HG03439 (cell line): Measurements from ENCODE around the gene WDR1.
A peak's percentile ranks its signal among the peaks of the same experiment; 100 is the strongest.

Experiments
- ATAC-seq: cut with Tn5 transposase; IDR thresholded peaks from one replicate; pipeline ENCODE4 v1.9.1; 2021; ENCODE audit warnings: mild to moderate bottlenecking, moderate library complexity; ENCODE audit not compliant: unreplicated experiment

Gene WDR1

DNA sequence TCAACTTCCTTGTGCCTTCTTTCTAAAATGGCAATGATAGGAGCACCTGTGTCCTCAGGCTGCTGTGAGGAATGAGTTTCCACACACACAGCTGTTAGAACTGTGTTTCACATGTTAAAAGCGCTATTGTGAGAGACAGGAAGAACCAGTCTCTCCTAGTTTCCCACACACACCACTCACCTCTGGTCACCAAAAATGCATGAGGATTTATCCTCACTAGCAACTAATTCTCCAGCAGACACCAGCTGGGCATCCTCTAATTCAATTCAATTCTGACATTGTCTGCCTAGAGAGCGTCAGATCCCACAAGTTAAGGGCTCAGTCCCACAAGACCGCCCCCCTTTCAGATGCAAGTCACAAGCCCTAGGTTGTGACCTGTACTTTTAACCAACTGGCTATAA lies 66.3 kb downstream of the WDR1 start:
- no peak for ATAC-seq

DNA sequence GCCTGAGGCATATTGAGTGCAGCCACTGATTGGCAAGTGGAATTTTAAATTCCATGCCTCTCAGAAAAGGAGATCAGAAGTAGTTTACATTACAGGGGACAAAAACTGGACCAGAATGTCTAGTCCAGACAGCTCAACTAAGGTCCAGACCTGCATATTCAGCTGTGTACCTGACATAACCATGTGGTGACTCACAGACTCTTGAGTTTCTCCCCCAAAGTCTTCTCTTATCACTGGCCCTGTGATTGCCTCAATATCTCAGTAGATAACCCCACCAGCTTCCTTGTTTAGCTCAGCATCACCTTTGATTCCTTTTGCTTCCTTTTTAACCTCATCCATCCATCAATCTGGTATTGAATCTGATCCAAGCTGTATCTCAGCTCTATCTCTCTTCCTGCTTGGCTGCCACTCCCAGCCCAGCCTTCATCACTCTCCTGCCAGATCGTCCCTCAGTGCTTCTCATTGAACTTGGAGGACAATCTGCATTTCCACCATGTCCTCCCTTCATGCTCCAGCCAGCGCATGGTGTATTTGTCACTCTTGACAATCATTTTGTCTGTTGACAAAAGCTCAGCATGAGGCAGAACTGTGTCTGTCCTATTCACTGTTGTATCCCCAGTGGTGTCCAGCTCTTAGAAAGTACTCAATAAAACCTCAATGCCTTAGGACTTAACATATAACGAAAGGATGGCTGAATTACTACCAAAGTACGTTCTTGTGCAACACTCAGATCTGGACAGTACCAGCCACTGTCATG lies 67.5 kb downstream of the WDR1 start:
- ATAC-seq, result no peak

DNA sequence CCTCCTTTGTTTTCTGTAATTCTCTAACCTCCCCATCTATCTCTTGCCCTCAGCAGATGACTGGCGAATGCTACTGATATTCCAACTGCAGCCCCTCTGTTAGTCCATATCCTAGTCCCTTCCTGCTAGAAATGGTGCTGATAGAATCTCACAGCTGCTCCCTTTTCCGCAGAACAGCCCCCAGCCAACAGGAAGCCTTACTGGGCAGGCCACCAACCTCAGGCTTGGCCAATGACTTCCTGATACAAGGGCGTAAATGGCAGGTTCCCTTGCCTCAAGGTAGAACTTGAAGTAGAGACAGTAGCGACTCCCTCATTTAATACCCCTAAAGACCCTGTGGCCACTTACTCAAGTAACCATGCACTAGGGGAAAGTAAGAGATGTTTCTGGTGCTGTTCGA lies 68.6 kb downstream of the WDR1 start:
- no peak for ATAC-seq

DNA sequence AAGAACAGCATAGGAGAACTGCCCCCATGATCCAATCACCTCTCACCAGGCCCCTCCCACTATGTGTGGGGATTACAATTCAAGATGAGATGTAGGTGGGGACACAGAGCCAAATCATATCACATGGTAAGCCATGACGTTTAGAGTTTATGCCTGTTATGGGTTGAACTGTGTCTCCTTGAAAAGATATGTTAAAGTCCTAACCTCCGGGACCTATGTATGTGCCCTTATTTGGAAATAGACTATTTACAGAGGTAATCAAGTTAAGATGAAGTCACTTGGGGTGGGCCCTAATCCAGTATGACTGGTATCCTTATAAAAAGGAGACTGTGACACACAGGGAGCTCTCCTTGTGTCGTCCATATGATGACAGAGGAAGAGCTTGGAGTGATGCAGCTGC lies 70.1 kb downstream of the WDR1 start:
- ATAC-seq, result no peak

DNA sequence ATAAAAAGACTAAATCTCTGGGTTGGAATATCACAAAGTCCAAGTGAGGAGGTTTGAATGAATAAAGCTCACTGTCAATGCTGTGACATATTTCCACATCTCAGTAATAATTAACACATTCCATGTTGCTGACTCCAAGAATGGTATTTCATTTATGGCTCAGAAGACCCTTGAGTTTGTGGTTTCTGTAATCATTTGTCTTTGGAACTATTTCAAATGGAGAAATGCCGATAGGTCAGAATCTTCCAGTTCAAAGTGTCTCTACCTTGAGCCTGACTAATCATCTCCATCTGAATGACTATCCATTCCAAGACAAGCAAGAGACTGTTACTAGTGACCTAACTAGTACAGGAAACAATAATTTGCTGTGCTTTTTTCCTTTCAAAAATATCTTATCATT lies 71.1 kb downstream of the WDR1 start:
- no peak for ATAC-seq

DNA sequence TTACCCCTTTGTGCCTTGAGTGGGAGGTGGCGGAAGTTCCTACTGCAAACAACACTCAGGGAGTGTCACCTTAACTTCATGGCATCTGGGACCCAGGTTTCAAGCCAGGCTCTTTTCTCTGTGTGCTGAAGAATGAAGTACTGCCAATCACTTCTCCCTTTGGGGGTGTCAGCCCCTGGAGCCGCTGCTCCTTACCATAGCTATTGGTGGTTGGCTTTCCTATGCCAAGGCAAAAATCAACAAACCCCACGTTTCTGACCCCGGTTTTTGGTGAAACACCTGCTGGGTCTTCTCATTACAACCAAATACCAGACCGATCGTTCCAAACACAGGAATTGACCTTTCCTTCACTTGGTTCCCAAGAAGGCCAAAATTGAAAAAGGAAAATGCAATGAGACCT lies 75.6 kb downstream of the WDR1 start:
- no peak for ATAC-seq

DNA sequence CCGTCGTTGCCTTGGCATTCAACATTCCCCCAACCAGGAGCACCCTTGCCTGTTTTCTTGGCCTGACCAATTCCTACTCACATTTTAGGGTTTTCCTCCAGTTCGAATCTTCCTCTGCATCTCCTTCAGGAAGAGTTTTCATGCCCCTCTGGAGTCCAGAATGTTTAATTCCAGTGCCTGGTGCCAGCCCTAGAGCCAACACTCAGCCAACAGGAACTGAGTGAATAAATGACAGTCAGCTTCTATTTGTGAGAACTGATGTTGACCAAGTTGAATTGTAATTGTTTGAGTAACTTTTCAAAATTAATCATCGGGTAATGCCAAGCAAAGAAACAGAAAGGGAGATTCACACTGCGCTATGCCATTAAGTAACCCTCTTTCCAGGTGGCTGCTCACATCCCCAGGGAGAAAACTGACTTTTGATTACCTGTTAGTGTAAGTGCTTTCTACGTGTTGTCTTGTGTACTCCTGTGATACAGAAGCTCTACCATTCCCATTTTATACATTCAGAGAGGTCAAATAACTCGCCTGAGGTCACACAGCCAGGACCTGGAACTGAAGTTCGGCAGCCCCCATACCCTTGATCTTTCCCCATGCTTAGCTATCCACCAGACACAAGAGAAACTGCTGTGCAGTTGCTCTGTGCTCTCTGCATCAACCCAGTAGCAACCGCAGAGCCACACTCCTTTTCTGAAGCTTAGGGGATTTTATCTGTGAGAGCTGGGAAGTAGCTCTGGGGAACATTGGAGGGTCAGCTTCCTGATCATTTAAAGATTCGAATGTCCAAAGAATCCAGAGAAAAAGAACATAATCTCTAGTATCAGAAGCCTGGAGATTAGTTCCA lies 76.3 kb downstream of the WDR1 start:
- ATAC-seq, result no peak

DNA sequence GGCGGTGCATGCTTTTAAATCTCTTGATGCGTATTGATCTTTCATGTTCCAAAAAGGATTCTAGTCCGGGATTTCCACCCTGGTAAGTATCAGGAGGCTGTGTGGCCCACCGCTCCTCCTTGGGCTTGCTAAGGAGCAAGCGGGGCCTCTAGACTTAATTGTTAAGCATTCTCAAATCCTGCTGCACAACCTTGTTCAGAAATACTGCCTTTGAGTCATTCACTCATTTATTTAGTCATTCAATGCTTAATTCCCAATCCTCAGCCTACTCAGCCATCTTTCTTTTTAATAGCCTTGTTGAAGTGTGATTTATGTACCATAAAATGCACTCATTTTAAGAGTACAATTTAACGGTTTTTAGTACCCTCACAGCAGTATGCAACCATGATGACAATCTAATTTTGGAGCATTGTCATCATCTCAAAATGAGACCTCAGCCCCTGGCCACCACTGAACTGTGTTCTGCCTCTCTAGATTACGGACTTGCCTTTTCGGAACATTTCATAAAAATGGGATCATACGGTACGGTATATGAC lies 79.7 kb downstream of the WDR1 start:
- no peak for ATAC-seq

DNA sequence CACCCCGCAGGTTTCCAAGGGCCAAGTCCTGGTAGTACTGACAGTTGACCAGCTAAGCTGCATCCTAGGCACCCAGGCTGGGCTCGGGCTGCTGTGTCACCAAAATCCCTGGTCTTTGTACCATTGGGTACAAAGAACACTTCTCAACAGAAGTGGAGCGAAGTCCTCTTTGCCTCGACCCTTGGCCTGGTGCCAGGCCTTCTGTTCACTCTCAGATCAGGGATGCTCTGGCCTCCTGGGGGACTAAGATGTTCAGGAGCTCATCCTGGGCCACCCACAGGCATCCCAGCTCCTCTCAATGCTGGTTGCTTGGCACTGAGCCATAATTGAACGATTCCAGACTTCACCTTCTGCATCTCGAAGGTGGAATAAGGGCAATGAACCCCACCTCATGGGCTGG lies 81.5 kb downstream of the WDR1 start:
- ATAC-seq, result no peak

DNA sequence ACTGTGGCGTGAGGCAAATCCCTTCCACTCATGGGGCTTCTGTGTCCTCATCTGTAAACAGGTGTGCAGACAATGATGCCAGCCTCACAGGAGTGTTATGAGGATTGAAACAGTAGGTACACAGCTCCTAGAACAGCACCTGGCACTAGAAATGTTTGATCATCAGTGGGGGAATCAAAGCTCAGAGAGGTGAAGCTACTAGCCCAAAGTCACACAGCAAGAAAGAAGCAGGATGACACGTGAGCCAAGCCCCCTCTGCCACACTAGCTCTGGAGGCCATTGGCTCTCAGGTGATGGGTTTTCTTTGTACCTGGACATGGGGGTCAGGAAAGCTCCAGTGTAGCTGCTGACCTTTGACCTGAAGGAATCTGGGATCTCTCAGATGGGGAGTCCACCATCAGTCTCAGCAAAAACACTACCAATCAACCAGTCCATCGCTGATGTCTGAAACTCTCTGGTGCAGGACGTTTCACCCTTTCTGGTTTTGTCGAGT lies 81.9 kb downstream of the WDR1 start:
- no peak for ATAC-seq

DNA sequence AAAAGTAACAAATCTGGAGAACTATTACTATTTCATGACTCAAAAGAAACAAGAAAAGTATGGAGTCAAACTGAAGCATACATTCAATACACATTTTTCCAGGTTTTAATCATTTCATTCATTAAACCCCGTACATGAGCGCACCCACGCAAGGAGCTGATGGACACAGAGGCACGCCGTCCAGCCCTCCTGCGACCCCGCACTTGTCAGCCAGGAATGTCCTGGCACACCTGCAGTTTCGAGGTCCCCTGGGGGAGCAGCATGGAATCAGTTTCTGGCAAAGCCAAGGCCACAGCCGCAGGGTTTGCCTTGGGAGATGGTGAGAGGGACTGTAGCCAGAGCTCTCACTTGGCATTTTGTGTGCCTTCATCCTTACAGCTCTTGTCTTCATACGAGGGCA lies 82.5 kb downstream of the WDR1 start:
- ATAC-seq, result no peak

DNA sequence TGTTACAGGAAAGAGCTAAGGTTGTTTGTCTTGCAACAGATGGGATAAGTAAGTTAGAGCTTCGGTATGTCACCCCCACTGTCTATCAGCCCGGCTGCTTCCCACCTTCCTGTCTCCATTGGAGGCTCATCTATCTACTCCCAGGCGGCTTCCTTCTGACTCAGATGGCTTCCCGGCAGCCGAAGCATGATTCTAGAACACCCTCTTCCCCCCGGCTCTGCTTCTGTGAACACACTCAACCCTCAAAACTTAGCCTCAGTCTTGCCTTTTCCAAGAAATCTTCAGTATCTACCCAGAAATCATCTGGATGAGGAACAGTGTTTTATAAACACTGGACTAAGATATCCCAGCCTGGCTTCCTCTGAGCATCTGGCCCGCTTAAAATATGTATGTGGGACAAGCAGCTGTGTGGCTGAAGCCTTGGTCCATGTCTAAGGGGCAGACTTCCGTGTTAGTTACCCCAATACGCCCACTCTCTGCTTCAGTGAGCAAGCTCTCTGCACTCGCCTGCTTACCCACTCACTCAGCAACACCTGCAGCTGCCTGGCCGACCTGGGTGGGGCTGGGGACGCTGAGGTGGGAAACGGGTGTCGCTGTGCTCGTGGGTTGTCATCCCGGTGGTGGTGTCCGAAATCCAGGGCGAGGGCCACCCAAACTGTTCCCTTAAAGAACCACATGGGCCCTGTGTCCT lies 83.3 kb downstream of the WDR1 start:
- peak; percentile 57 for ATAC-seq

DNA sequence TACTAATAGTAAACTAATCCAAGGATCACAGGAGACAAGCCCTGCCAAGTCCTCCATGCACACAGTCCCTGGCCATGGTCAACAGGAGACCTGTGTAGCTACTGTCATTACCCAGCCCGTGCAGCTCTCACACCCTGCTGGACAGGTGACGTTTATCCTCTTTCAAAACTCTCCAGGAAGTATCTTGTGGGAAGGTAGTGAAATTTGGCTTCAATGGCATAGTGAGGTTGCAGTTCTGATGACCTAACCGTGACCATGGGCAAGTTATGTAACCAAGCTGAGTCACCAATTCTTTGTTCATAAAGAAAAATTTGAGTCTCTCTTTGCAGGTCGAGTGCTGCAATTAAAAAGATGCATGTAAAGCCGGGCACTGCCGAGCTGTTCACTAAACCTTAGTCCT lies 84.0 kb downstream of the WDR1 start:
- no peak for ATAC-seq

DNA sequence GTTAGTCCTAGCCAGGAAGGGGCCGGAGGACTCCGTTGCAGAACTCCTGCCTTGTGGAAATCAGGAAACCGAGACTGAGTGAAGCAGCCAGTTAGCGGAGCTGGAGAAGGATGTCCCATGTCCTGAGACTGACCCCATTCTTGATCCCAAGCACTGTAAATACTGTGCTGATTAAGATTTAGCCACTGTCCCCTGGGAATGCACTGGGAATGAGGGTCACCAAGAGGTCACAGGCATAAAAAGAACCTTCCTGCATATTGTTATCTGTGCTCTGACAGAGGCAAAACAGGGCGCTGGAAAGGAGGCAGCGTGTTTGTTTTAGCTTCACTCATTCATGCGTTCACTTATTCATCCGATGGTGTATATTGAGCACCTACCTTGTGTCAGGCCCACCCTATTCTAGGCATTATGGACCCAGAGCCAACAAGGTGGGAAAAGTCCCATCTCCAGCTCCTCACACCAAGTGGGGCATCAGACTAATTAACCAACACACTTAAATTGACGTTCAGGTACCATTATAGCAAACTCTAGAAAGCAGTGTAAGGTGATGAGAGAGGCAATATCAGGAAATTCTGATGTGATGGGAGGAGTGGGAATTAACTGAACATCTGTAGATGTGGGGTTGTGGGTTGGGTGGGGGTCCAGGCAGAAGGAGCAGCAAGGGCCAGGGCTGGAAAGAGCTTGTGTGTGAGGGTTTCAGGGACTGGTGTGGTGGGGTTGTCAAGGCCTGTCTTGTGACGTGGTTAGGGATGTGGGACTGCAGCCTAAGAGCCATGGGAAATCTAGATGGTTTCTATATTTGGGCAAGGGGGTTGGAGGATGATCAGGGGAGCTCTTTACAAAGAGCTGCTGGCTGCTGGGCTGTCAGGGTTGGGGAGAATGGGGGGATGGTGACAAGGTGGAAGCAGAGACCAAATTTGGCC lies 84.7 kb downstream of the WDR1 start:
- ATAC-seq, result no peak

DNA sequence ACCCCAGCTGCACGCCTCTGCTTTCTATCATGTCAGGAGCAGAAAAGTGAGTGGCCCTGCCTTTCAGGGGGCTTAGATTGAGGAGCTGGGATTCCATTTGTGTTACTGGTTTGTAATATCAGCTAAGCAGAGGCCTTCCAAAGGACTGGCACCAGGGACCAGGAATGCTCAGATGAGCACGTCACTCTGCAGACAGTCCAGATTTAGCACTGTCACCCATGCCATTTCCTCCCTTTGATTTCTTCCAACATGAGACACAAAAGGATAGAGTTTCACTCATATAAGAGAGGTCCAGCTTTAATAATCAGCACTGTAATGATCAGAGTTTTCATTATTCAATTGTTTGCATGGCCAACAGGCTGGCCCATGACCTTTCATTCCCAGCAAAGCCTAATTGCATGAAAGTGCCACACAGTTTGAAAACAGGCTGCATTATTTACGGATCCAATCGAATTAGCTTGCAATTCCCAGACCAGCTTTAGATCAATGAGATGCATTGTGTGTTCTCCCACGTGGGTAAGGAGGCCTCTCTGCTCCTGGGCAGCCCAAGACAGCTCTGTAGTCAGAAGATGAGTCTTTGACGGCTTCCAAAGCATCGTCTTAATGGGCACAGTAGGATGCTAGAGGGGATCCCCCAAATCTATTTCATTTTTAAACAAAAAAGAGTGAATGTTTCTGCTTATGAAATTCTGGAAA lies 85.5 kb downstream of the WDR1 start:
- no peak for ATAC-seq

DNA sequence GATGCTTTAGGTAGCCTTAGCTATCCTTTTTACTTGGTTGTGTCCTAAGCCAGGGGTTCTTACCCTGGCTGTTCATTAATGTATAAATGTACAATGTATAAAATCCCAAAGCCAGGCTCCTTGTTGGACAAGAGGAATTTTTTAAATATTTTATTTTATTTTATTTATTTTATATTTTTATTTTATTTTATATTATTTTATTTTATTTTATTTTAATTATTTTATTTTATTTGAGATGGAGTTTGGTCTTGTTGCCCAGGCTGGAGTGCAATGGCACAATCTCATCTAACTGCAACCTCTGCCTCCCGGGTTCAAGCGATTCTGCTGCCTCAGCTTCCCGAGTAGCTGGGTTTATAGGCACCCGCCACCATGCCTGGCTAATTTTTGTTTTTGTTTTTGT lies 87.2 kb downstream of the WDR1 start:
- no peak for ATAC-seq

DNA sequence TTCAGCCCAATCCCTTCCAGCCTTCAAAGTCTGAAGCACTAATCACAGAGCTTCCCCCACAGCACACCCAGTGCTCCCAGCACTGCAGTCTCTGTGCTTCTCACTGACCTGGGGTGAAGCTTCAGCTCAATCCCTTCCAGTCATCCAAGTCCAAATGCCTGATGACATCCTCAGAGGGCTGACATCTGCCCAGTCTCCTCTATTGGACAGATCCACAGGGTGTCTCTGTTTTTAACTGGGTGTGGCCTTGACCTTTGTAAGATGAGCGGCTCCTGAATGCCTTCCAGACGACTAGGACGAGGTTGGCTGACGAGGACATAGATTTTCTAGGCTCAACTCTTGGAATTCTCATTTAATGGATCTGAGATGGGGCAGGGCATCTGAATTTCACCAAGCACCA lies 87.7 kb downstream of the WDR1 start:
- no peak for ATAC-seq

DNA sequence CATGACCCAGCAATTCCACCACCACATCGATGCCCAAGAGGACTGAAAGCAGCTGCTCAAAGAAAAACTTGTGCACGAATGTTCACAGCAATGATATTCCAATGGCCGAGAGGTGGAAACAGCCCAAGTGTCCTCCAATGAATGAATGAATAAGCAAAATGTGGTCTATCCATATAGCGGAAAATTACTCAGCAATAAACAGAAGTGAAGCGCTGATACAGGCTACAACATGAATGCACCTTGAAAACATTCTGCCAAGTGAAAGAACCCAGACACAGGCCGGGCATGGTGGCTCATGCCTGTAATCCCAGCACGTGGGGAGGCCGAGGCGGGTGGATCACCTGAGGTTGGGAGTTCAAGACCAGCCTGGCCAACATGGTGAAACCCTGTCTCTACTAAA lies 90.1 kb downstream of the WDR1 start:
- ATAC-seq, result no peak

DNA sequence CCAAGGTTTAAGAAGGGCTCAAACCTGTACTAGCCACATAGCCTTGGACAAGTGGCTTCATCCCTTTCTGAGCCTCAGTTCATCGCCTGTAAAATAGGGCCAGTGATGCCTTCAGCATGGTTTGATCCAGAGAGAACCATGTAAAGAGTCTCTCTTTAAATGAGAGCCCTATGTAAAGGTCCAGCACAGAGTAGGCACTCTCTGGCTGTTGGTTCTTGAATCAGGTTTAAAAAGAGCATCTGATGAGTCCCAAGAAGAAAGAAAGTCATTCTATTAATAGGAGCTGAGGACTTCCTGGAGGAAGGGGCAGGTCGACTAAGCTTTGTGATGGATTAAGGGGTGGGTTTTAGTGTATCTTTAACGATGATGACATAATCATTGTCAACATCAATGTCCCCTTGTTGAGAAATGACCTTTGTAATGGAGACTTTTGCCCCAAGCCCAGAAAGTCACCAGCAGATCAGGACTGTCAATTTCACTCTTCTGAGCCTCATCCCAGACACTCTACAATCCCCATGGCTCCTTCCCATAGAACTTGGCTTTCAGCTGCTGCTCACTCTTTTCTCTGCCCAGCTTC lies 91.3 kb downstream of the WDR1 start:
- no peak for ATAC-seq
